ENCODE measurements around the gene RAB38. TPM values are rescaled to one million over a fixed set of nuclear protein-coding genes. Genes with fewer than 3 reads are reported as not detected.

The RAB38 gene
- total RNA-seq, 1 donor from 2014 or later = 10.4 TPM

DNA sequence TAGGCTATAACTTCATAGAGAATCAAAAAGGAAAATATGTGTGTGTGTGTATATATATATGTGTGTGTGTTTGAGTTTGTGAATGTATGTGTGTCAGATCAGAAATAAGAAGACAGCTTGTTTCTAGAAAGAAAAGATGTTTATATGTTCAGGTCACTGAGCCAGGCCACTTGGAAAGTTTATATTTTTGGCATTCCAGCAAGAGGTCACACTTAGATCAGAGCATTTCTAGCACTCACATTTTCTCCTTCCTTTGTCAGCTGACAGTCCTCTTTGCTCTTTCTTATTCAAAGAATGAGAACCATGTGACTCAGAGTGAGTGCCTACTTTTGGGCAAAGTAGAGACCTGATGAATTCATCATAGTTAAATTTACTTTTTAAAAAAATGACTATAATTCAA lies 22.9 kb downstream of the RAB38 start:
- H3K36me3 Mint-ChIP-seq (ENCODE audit: low read depth, unreplicated experiment) = peaks cover 8% of the 10 kb centered on the region
- H3K27me3 Mint-ChIP-seq (ENCODE audit: unreplicated experiment) = peaks cover 1% of the 10 kb centered on the region
- no peaks in the 10 kb centered on the region for H3K4me1 Mint-ChIP-seq (ENCODE audit: unreplicated experiment)
- H3K27ac Mint-ChIP-seq (ENCODE audit: unreplicated experiment) = no peak overlapping the region
- H3K4me3 Mint-ChIP-seq (ENCODE audit: unreplicated experiment) = no peak overlapping the region
- DNase-seq (ENCODE audit: low spot score) = no peak
- TF ChIP-seq, protein P1, sequence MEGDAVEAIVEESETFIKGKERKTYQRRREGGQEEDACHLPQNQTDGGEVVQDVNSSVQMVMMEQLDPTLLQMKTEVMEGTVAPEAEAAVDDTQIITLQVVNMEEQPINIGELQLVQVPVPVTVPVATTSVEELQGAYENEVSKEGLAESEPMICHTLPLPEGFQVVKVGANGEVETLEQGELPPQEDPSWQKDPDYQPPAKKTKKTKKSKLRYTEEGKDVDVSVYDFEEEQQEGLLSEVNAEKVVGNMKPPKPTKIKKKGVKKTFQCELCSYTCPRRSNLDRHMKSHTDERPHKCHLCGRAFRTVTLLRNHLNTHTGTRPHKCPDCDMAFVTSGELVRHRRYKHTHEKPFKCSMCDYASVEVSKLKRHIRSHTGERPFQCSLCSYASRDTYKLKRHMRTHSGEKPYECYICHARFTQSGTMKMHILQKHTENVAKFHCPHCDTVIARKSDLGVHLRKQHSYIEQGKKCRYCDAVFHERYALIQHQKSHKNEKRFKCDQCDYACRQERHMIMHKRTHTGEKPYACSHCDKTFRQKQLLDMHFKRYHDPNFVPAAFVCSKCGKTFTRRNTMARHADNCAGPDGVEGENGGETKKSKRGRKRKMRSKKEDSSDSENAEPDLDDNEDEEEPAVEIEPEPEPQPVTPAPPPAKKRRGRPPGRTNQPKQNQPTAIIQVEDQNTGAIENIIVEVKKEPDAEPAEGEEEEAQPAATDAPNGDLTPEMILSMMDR (IDR thresholded peaks at IDR 0.05; ENCODE audit: unreplicated experiment) = no peak
- no peaks in the 10 kb centered on the region for H3K9me3 Mint-ChIP-seq (ENCODE audit: unreplicated experiment)

DNA sequence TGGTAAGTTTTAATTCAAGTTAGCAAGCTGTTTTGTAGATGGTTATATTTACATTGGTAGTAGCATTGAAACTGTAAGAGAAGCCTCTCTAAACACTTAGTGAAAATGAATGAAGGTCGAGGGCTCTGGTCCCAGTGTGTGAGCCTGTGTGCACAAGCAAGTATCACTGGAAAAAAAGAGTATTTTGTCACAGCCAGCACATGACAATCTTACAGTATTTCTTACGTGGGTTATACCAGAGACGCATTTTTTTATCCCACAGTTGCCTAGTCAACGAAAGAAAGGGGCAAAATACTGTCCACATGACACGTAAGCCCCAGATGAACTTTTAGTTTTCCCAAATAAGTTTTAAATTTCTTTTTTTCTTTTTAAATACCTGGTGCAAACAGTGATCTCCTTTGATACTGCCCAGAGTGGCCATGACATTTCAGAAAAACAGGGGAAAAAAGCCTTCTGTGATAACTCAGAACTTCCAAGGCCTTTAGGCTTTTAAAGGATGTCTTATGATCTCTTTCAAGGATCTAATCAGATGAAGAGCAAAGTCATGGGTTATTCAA lies 23.5 kb downstream of the RAB38 start:
- Mint-ChIP-seq H3K4me1 (ENCODE audit: unreplicated experiment) (no peaks in the 10 kb centered on the region), H3K27ac (ENCODE audit: unreplicated experiment) (no peak overlapping the region), H3K9me3 (ENCODE audit: unreplicated experiment) (no peaks in the 10 kb centered on the region), H3K36me3 (ENCODE audit: low read depth, unreplicated experiment) (peaks cover 8% of the 10 kb centered on the region), H3K4me3 (ENCODE audit: unreplicated experiment) (no peak overlapping the region), H3K27me3 (ENCODE audit: unreplicated experiment) (peaks cover 1% of the 10 kb centered on the region)
- no peak for DNase-seq (ENCODE audit: low spot score)
- TF ChIP-seq, protein P1 (IDR thresholded peaks at IDR 0.05; ENCODE audit: unreplicated experiment) = no peak

DNA sequence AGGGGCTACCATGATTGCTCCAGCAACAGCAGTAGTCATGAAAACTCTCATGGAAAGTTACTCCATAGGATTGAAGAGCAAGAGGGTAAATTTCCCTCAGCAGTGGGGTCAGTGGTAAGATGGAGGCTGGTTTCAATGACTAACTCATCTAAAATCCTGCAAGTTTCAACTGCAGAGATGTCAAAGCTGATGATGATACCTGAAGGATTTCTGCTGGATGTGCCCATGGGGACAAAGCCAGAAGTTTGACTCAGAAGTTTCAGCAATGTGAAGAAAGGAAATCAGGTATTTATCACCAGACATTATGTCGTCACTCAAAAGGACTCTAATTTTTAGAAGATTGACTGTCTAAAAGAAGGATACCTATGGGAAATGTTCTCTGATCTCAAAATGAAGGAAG lies 29.1 kb downstream of the RAB38 start:
- TF ChIP-seq, protein P1 (IDR thresholded peaks at IDR 0.05; ENCODE audit: unreplicated experiment) = no peak
- no peaks in the 10 kb centered on the region for H3K27me3 Mint-ChIP-seq (ENCODE audit: unreplicated experiment)
- DNase-seq (ENCODE audit: low spot score) = no peak
- peaks cover 6% of the 10 kb centered on the region for H3K36me3 Mint-ChIP-seq (ENCODE audit: low read depth, unreplicated experiment)
- H3K4me1 Mint-ChIP-seq (ENCODE audit: unreplicated experiment) = peaks cover 10% of the 10 kb centered on the region
- no peaks in the 10 kb centered on the region for H3K9me3 Mint-ChIP-seq (ENCODE audit: unreplicated experiment)
- H3K4me3 Mint-ChIP-seq (ENCODE audit: unreplicated experiment) = no peak overlapping the region
- no peak overlapping the region for H3K27ac Mint-ChIP-seq (ENCODE audit: unreplicated experiment)

DNA sequence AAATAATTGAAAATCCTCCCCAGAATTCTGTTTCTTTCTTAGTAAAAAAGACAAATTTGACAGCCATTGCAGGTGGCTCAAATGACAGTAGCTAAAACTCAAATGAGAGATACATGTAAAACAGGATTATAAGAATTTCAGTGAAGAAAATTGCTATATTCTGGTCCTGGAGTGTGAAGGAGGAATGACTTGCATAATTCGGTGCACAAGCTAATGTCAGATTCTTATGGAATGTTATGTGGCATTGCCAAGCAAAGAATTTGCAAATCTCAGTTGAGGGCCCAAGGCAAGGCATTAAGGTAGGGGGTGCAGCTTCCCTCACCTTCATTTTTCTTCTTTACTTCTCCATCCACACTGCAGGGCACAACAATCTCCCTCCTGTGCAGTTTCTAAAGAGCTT lies 35.4 kb downstream of the RAB38 start:
- Mint-ChIP-seq H3K9me3 (ENCODE audit: unreplicated experiment) (no peaks in the 10 kb centered on the region), H3K36me3 (ENCODE audit: low read depth, unreplicated experiment) (peaks cover 5% of the 10 kb centered on the region), H3K27ac (ENCODE audit: unreplicated experiment) (no peak overlapping the region), H3K4me1 (ENCODE audit: unreplicated experiment) (peaks cover 16% of the 10 kb centered on the region), H3K4me3 (ENCODE audit: unreplicated experiment) (no peak overlapping the region), H3K27me3 (ENCODE audit: unreplicated experiment) (peaks cover 3% of the 10 kb centered on the region)
- TF ChIP-seq, protein P1 (IDR thresholded peaks at IDR 0.05; ENCODE audit: unreplicated experiment) = no peak
- DNase-seq (ENCODE audit: low spot score) = no peak

DNA sequence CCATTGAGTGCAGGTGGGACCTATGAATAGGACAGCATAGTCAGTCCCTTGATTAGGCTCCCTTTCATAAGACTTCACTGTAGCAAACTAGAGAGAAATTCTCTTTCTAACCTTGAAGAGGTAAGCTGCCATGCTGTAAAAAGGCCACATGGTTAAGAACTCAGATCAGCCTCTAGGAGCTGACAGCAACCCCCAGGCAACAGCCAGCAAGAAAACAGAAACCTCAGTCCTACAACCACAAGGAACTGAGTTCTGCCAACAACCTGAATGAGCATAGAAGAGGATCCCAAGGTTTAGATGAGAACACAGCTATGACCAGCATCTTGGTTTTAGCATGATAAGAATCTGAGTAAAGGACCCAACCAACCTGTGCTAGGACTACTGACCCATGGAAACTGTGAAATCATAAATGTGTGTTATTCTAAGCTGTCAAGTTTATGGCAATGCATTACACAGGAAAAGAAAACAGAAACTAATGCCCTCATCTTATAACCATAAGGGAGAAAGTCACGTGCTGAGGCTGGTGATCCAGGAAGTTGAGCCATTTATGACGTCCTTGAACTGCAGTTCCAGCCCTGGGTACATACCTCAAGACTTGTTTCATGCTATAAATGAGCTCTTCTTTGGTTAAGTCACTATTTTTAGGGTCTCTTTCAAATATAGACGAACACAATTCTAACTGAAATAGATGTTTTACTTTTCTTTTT lies 43.3 kb downstream of the RAB38 start:
- H3K36me3 Mint-ChIP-seq (ENCODE audit: low read depth, unreplicated experiment) = no peaks in the 10 kb centered on the region
- H3K4me1 Mint-ChIP-seq (ENCODE audit: unreplicated experiment) = peaks cover 5% of the 10 kb centered on the region
- no peaks in the 10 kb centered on the region for H3K27me3 Mint-ChIP-seq (ENCODE audit: unreplicated experiment)
- TF ChIP-seq, protein P1 (IDR thresholded peaks at IDR 0.05; ENCODE audit: unreplicated experiment) = no peak
- H3K9me3 Mint-ChIP-seq (ENCODE audit: unreplicated experiment) = no peaks in the 10 kb centered on the region
- no peak overlapping the region for H3K27ac Mint-ChIP-seq (ENCODE audit: unreplicated experiment)
- DNase-seq (ENCODE audit: low spot score) = no peak
- H3K4me3 Mint-ChIP-seq (ENCODE audit: unreplicated experiment) = no peak overlapping the region
